DOHH2 (cell line): ENCODE data around the gene CD40LG.

Experiments
- H3F3A ChIP-seq: fragments of 200-600 bp; sonication (generic), shearing (Covaris generic); 2 replicates; pipeline ENCODE4 v1.6.0; 2016; ENCODE audit warnings: antibody characterized with exemption, mild to moderate bottlenecking; ENCODE audit not compliant: control insufficient read depth, insufficient read depth
- H3K27ac ChIP-seq: fragments of 200-600 bp; sonication (generic); 2 replicates; pipeline ENCODE4 v1.5.1; 2014; ENCODE audit warnings: low read depth, mild to moderate bottlenecking, low read length, moderate library complexity
- H3K27me3 ChIP-seq: fragments of 200-600 bp; sonication (generic); 2 replicates; pipeline ENCODE4 v1.6.1; 2014; ENCODE audit warnings: mild to moderate bottlenecking, low read length, mixed read lengths; ENCODE audit not compliant: control insufficient read depth
- H3K36me3 ChIP-seq: fragments of 200-600 bp; sonication (generic); 2 replicates; pipeline ENCODE4 v1.6.1; 2014; ENCODE audit warnings: mild to moderate bottlenecking, low read length, moderate library complexity, mixed read lengths; ENCODE audit not compliant: control insufficient read depth
- H3K4me1 ChIP-seq: fragments of 200-600 bp; sonication (generic); 2 replicates; pipeline ENCODE4 v1.6.1; 2014; ENCODE audit warnings: mild to moderate bottlenecking, low read length, mixed read lengths; ENCODE audit not compliant: control insufficient read depth
- H3K4me2 ChIP-seq: fragments of 200-600 bp; sonication (generic); 2 replicates; pipeline ENCODE4 v1.6.0; 2014; ENCODE audit warnings: mild to moderate bottlenecking, low read length, moderate library complexity
- H3K4me3 ChIP-seq: fragments of 200-600 bp; sonication (generic); 2 replicates; pipeline ENCODE4 v1.5.1; 2014; ENCODE audit warnings: mild to moderate bottlenecking, low read length, mixed read lengths
- H3K79me2 ChIP-seq: fragments of 200-600 bp; sonication (generic); 2 replicates; pipeline ENCODE4 v1.6.1; 2014; ENCODE audit warnings: mild to moderate bottlenecking, low read length, mixed read lengths; ENCODE audit not compliant: control insufficient read depth
- H3K9me2 ChIP-seq: fragments of 200-600 bp; sonication (generic); replicated peaks from 2 replicates; pipeline ENCODE4 v1.6.1; 2014; ENCODE audit warnings: mild to moderate bottlenecking, low read length, mixed read lengths; ENCODE audit not compliant: control insufficient read depth
- H3K9me3 ChIP-seq: fragments of 200-600 bp; sonication (generic); 2 replicates; pipeline ENCODE4 v1.6.1; 2014; ENCODE audit warnings: antibody characterized with exemption, low read length, mixed read lengths; ENCODE audit not compliant: control insufficient read depth, insufficient read depth
- H4K20me1 ChIP-seq: fragments of 200-600 bp; sonication (generic); 2 replicates; pipeline ENCODE4 v1.6.0; 2014; ENCODE audit warnings: low read depth, mild to moderate bottlenecking, antibody characterized with exemption, low read length, moderate library complexity; ENCODE audit not compliant: control insufficient read depth, insufficient read depth
- EZH2phosphoT487 ChIP-seq: fragments of 200-600 bp; sonication (generic); IDR thresholded peaks from 2 replicates; pipeline ENCODE4 v1.6.1; 2017; ENCODE audit warnings: borderline replicate concordance, mild to moderate bottlenecking, antibody characterized with exemption, low read length, moderate library complexity, mixed read lengths
- TF ChIP-seq, protein P1 (sequence below): fragments of 200-600 bp; sonication (generic); IDR thresholded peaks from one replicate; pipeline ENCODE4 v1.5.1; 2014; ENCODE audit warnings: antibody characterized with exemption, mild to moderate bottlenecking, low read depth, low read length; ENCODE audit not compliant: poor library complexity, severe bottlenecking

Gene CD40LG

DNA sequence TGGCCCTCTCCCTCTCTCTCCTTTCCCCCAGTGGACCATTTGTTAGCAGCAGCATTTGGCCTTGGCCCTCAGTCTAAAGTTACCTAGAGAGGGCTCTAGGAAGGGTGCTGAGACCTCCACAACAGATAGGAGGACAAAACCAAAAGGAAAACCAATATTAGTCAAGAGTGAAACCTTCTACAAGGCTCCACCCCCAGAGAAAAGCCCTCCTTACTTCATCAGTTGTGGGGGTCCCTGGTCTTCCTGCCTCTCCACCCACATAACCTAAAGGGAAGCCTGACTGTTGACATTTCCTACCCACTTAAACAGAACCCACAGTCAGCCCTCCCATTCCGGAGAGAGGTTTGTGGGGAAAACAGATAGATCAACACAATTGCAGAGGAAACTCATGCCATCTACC is 4.7 kb upstream of the CD40LG start:
- Histone ChIP-seq H3K9me3 (no peaks in the 10 kb centered on the region), H3K36me3 (no peaks in the 10 kb centered on the region), H3K79me2 (no peaks in the 10 kb centered on the region), H3K27ac (no peak overlapping the region), H3K9me2 (no peaks in the 10 kb centered on the region), H3K4me1 (no peaks in the 10 kb centered on the region), H3K4me2 (no peak overlapping the region), H3K4me3 (no peak overlapping the region), H3K27me3 (no peaks in the 10 kb centered on the region), H4K20me1 (no peaks in the 10 kb centered on the region), H3F3A (no peaks in the 10 kb centered on the region)
- TF ChIP-seq, protein P1, sequence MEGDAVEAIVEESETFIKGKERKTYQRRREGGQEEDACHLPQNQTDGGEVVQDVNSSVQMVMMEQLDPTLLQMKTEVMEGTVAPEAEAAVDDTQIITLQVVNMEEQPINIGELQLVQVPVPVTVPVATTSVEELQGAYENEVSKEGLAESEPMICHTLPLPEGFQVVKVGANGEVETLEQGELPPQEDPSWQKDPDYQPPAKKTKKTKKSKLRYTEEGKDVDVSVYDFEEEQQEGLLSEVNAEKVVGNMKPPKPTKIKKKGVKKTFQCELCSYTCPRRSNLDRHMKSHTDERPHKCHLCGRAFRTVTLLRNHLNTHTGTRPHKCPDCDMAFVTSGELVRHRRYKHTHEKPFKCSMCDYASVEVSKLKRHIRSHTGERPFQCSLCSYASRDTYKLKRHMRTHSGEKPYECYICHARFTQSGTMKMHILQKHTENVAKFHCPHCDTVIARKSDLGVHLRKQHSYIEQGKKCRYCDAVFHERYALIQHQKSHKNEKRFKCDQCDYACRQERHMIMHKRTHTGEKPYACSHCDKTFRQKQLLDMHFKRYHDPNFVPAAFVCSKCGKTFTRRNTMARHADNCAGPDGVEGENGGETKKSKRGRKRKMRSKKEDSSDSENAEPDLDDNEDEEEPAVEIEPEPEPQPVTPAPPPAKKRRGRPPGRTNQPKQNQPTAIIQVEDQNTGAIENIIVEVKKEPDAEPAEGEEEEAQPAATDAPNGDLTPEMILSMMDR: no peak
- TF ChIP-seq EZH2phosphoT487: no peak

DNA sequence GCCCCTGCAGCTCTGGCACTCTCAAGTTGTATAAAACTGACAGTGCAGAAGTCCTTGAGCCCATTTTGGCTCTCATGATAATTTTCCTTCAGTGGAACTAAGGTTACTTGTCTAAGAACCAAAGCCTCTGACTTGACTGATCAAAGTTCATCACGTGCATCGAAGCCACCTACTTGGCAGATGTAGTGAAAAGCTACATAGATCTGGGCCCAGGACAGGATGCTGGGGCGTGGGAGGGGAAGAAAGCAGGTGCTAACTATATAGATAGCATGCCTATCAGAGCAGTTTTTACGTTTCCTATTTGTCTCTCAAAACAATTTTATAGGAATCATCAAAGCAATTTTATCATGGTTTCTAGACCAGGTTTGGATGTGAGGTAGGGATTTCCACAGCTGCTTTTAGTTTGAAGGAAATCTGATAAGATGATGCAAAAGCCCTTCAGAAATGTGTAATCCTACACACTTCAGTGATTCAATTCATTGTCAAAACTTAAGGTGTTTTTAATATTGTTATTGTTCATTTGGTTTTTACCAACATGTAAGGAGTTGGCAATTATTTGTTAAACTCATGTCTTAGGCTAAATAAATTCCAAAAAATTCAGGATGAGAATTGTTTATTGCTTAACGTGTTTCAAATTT is 1.2 kb upstream of the CD40LG start:
- TF ChIP-seq, protein P1: no peak
- TF ChIP-seq EZH2phosphoT487: no peak
- Histone ChIP-seq H3K79me2 (no peaks in the 10 kb centered on the region), H4K20me1 (no peaks in the 10 kb centered on the region), H3K9me2 (no peaks in the 10 kb centered on the region), H3K4me1 (no peaks in the 10 kb centered on the region), H3K4me2 (no peak overlapping the region), H3K4me3 (no peak overlapping the region), H3K27me3 (no peaks in the 10 kb centered on the region), H3K27ac (no peak overlapping the region), H3K36me3 (no peaks in the 10 kb centered on the region), H3K9me3 (no peaks in the 10 kb centered on the region), H3F3A (no peaks in the 10 kb centered on the region)

DNA sequence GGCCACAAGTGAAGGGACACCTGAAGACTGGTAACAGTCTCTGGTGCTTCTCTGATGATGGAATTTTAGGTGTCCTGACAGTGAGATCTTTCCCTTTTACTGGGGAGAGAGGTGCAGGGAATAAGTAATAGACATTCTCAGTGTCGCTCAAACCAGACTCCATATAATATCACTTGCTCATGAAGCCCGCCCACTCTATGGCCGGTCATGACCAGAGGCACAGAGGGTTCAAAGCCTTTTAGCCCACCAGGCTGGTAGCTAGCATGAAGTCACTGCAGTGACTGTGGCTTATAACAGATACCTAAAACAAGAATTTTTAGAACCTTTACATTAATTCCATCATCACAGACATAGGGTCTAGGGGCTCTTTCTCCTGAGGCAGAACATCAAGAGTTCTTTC is 2.9 kb downstream of the CD40LG start:
- Histone ChIP-seq H3K9me3 (no peaks in the 10 kb centered on the region), H3K4me1 (no peaks in the 10 kb centered on the region), H3K79me2 (no peaks in the 10 kb centered on the region), H3K4me2 (no peak overlapping the region), H4K20me1 (no peaks in the 10 kb centered on the region), H3K36me3 (no peaks in the 10 kb centered on the region), H3F3A (no peaks in the 10 kb centered on the region), H3K27ac (no peak overlapping the region), H3K27me3 (no peaks in the 10 kb centered on the region), H3K4me3 (no peak overlapping the region), H3K9me2 (no peaks in the 10 kb centered on the region)
- no peak for TF ChIP-seq EZH2phosphoT487
- TF ChIP-seq, protein P1: no peak
